WTC11 (cell line): ENCODE results near the gene CHD1L. TPM values are rescaled to one million over a fixed set of nuclear protein-coding genes. Genes with fewer than 3 reads are reported as not detected.

Source experiments
- ATAC-seq: fragments of 200-7000 bp; cut with Tn5 transposase; 2 replicates; pipeline ENCODE4 v1.10.0; 2021; ENCODE audit warnings: mild to moderate bottlenecking, moderate library complexity
- CTCF ChIA-PET: fragments of 300-600 bp; sonication (Branson Sonifier 250); formaldehyde crosslinking; loops from one replicate; lab custom pipeline; 2021; ENCODE audit warnings: antibody characterized with exemption; lab: Charles Lee
- POLR2A ChIA-PET: fragments of 350-600 bp; sonication (Branson Sonifier 250); formaldehyde crosslinking; loops from one replicate; lab custom pipeline; 2021; ENCODE audit warnings: antibody characterized with exemption; lab: Charles Lee
- DNase-seq: peaks from one replicate; pipeline ENCODE4 v3.0.0; 2021; ENCODE audit warnings: low spot score
- H3K27ac Mint-ChIP-seq: 2 replicates; pipeline ENCODE4 v1.8.0; 2021; ENCODE audit warnings: mixed read lengths
- H3K27me3 Mint-ChIP-seq: 2 replicates; pipeline ENCODE4 v1.8.0; 2021; ENCODE audit warnings: low read depth, mild to moderate bottlenecking, moderate library complexity, mixed read lengths
- H3K36me3 Mint-ChIP-seq: 2 replicates; pipeline ENCODE4 v1.8.0; 2021; ENCODE audit warnings: mixed read lengths
- H3K4me1 Mint-ChIP-seq: 2 replicates; pipeline ENCODE4 v1.8.0; 2022; ENCODE audit warnings: mixed read lengths
- H3K4me3 Mint-ChIP-seq: 2 replicates; pipeline ENCODE4 v1.8.0; 2021; ENCODE audit warnings: mild to moderate bottlenecking, moderate library complexity, mixed read lengths
- H3K9me3 Mint-ChIP-seq: 2 replicates; pipeline ENCODE4 v1.8.0; 2021; ENCODE audit warnings: mixed read lengths
- ATF2 ChIP-seq: sonication (generic); formaldehyde crosslinking; IDR thresholded peaks from 2 replicates; pipeline ENCODE4 v1.8.1; 2022; ENCODE audit warnings: low read depth, missing genetic modification reagents, borderline replicate concordance
- ATF6 ChIP-seq: sonication (generic); formaldehyde crosslinking; IDR thresholded peaks from 2 replicates; pipeline ENCODE4 v1.8.1; 2023; ENCODE audit warnings: mild to moderate bottlenecking, missing genetic modification reagents
- CBFB ChIP-seq: sonication (generic); formaldehyde crosslinking; IDR thresholded peaks from 2 replicates; pipeline ENCODE4 v1.8.1; 2022; ENCODE audit warnings: mild to moderate bottlenecking, low read depth, missing genetic modification reagents
- CDX4 ChIP-seq: fragments of 250-450 bp; sonication (Bioruptor Pico); IDR thresholded peaks from 2 replicates; pipeline ENCODE4 v1.9.0; 2021; ENCODE audit warnings: moderate library complexity, mild to moderate bottlenecking, inconsistent platforms, borderline replicate concordance
- CREM ChIP-seq: sonication (generic); formaldehyde crosslinking; IDR thresholded peaks from 2 replicates; pipeline ENCODE4 v1.8.1; 2022; ENCODE audit warnings: mild to moderate bottlenecking, missing genetic modification reagents, moderate library complexity
- E2F5 ChIP-seq: sonication (generic); formaldehyde crosslinking; IDR thresholded peaks from 2 replicates; pipeline ENCODE4 v1.8.1; 2022; ENCODE audit warnings: mild to moderate bottlenecking, moderate library complexity, missing genetic modification reagents
- EMX1 ChIP-seq: fragments of 250-450 bp; sonication (Bioruptor Pico); IDR thresholded peaks from 2 replicates; pipeline ENCODE4 v1.8.0; 2021; ENCODE audit warnings: mild to moderate bottlenecking
- ERG ChIP-seq: fragments of 250-450 bp; sonication (Bioruptor Pico); IDR thresholded peaks from 2 replicates; pipeline ENCODE4 v1.8.0; 2021; ENCODE audit warnings: mild to moderate bottlenecking
- GTF2I ChIP-seq: fragments of 250-450 bp; sonication (Bioruptor Pico); conservative IDR thresholded peaks from 2 replicates; pipeline ENCODE4 v1.4.0; 2021; ENCODE audit warnings: mild to moderate bottlenecking
- MXD4 ChIP-seq: fragments of 250-450 bp; sonication (Bioruptor Pico); IDR thresholded peaks from 2 replicates; pipeline ENCODE4 v1.8.0; 2021; ENCODE audit warnings: mild to moderate bottlenecking, moderate library complexity, borderline replicate concordance
- MYBL2 ChIP-seq: sonication (generic); formaldehyde crosslinking; IDR thresholded peaks from 2 replicates; pipeline ENCODE4 v1.8.1; 2023; ENCODE audit warnings: mild to moderate bottlenecking, moderate library complexity, missing genetic modification reagents
- NR1H2 ChIP-seq: sonication (generic); formaldehyde crosslinking; IDR thresholded peaks from 2 replicates; pipeline ENCODE4 v1.9.0; 2021; ENCODE audit warnings: mild to moderate bottlenecking, moderate library complexity, missing genetic modification reagents
- NR2C2 ChIP-seq: sonication (generic); formaldehyde crosslinking; IDR thresholded peaks from 2 replicates; pipeline ENCODE4 v1.8.0; 2022; ENCODE audit warnings: mild to moderate bottlenecking, missing genetic modification reagents
- PRRX2 ChIP-seq: fragments of 250-450 bp; sonication (Bioruptor Pico); IDR thresholded peaks from 2 replicates; pipeline ENCODE4 v1.8.0; 2021; ENCODE audit warnings: mild to moderate bottlenecking
- RORB ChIP-seq: fragments of 250-450 bp; sonication (Bioruptor Pico); IDR thresholded peaks from 2 replicates; pipeline ENCODE4 v1.9.0; 2021; ENCODE audit warnings: mild to moderate bottlenecking
- STAT6 ChIP-seq: sonication (generic); formaldehyde crosslinking; conservative IDR thresholded peaks from 2 replicates; pipeline ENCODE4 v1.8.1; 2023; ENCODE audit warnings: mild to moderate bottlenecking, low read depth, missing genetic modification reagents, moderate library complexity
- TP53 ChIP-seq: sonication (generic); formaldehyde crosslinking; IDR thresholded peaks from 2 replicates; pipeline ENCODE4 v1.8.1; 2023; ENCODE audit warnings: mild to moderate bottlenecking, missing genetic modification reagents
- USF2 ChIP-seq: sonication (generic); formaldehyde crosslinking; IDR thresholded peaks from 2 replicates; pipeline ENCODE4 v1.8.1; 2023; ENCODE audit warnings: mild to moderate bottlenecking, missing genetic modification reagents, moderate library complexity
- ZNF263 ChIP-seq: sonication (generic); formaldehyde crosslinking; IDR thresholded peaks from 2 replicates; pipeline ENCODE4 v1.8.1; 2022; ENCODE audit warnings: low read depth, mild to moderate bottlenecking, moderate library complexity, missing genetic modification reagents
- ZNF512 ChIP-seq: sonication (generic); formaldehyde crosslinking; IDR thresholded peaks from 2 replicates; pipeline ENCODE4 v1.8.1; 2022; ENCODE audit warnings: missing genetic modification reagents, borderline replicate concordance
- ZSCAN18 ChIP-seq: fragments of 250-450 bp; sonication (Bioruptor Pico); IDR thresholded peaks from 2 replicates; pipeline ENCODE4 v2.1.2; 2022; ENCODE audit warnings: mild to moderate bottlenecking, moderate library complexity
- total RNA-seq: library from RNA; stranded (reverse); gene quantifications from 3 replicates; pipeline ENCODE4 v1.2.3, GENCODE V29; 2021

The CHD1L gene
- total RNA-seq, 1 experiment from 2014 or later, result 68.7 TPM

GRCh38 chr1:147287133-147287865, 44.8 kb downstream of the CHD1L start:
- no peak for DNase-seq
- no peak overlapping the region for H3K27ac Mint-ChIP-seq
- ChIA-PET CTCF (no interaction called here), POLR2A (no interaction called here)
- H3K4me3 Mint-ChIP-seq, result no peak overlapping the region
- no peak for TF ChIP-seq EMX1 (CRISPR knock-in tag)
- TF ChIP-seq MXD4, result no peak
- TF ChIP-seq NR1H2 (CRISPR knock-in tag), result no peak
- no peak for TF ChIP-seq ZNF263 (CRISPR knock-in tag)
- TF ChIP-seq ERG (CRISPR knock-in tag), result no peak
- no peak for TF ChIP-seq CREM (CRISPR knock-in tag)
- no peak for TF ChIP-seq RORB (CRISPR knock-in tag)
- TF ChIP-seq CDX4, result no peak
- no peak for TF ChIP-seq PRRX2 (CRISPR knock-in tag)
- no peak for TF ChIP-seq ZNF512
- no peak for TF ChIP-seq TP53 (CRISPR knock-in tag)
- no peak for TF ChIP-seq E2F5 (CRISPR knock-in tag)
- TF ChIP-seq MYBL2 (CRISPR knock-in tag), result no peak
- TF ChIP-seq STAT6, result no peak
- no peaks in the 10 kb centered on the region for H3K9me3 Mint-ChIP-seq
- 0 out of 2 replicates have a peak, but pooled peaks cover 2% of the 10 kb centered on the region for H3K4me1 Mint-ChIP-seq
- peaks cover 89% of the 10 kb centered on the region for H3K36me3 Mint-ChIP-seq
- no peak for ATAC-seq
- no peaks in the 10 kb centered on the region for H3K27me3 Mint-ChIP-seq

GRCh38 chr1:147292012-147292411, 49.5 kb downstream of the CHD1L start:
- POLR2A ChIA-PET, result no interaction called here
- CTCF ChIA-PET, result no interaction called here
- Mint-ChIP-seq H3K4me1 (no peaks in the 10 kb centered on the region), H3K9me3 (peaks cover 8% of the 10 kb centered on the region), H3K4me3 (no peak overlapping the region), H3K27ac (no peak overlapping the region), H3K27me3 (no peaks in the 10 kb centered on the region), H3K36me3 (peaks cover 94% of the 10 kb centered on the region)
- DNase-seq, result no peak
- no peak for ATAC-seq
- no peak for TF ChIP-seq CBFB (CRISPR knock-in tag)
- no peak for TF ChIP-seq ATF2 (CRISPR knock-in tag)
- no peak for TF ChIP-seq NR2C2 (CRISPR knock-in tag)
- TF ChIP-seq GTF2I (CRISPR knock-in tag), result no peak
- TF ChIP-seq USF2 (CRISPR knock-in tag), result no peak
- no peak for TF ChIP-seq CDX4
- no peak for TF ChIP-seq ATF6 (CRISPR knock-in tag)
- no peak for TF ChIP-seq ZSCAN18 (CRISPR knock-in tag)
